HepG2 (cell line): ENCODE measurements around the gene HTR1A. TPM values are rescaled to one million over a fixed set of nuclear protein-coding genes. Genes with fewer than 3 reads are reported as not detected.

Experiments used
- ATAC-seq: fragments of 200-7000 bp; cut with Tn5 transposase; 3 replicates; pipeline ENCODE4 v1.9.1; 2020; ENCODE audit warnings: mild to moderate bottlenecking, moderate library complexity
- BruUV-seq: library from RNA; stranded (reverse); fragments of 400-500 nt; replicated peaks from 2 replicates; lab custom pipeline; 2021; lab: Mats Ljungman, UMichigan
- CTCF ChIA-PET: fragments of 300-600 bp; formaldehyde crosslinking; extraction: SDS; loops from one replicate; lab custom pipeline; 2021; ENCODE audit warnings: low total read pairs, inconsistent platforms, low intra/inter-chr PET ratio; lab: Yijun Ruan, JAX
- POLR2A ChIA-PET: fragments of 350-600 bp; sonication (Branson Sonifier 250); formaldehyde crosslinking; loops from one replicate; lab custom pipeline; 2020; ENCODE audit warnings: antibody characterized with exemption, inconsistent platforms; lab: Yijun Ruan, JAX
- DNase-seq: peaks from one replicate; pipeline ENCODE4 v3.0.0-alpha.2; 2015; ENCODE audit warnings: low spot score
- FAIRE-seq: peaks from 3 replicates; lab custom pipeline; 2011; peaks lifted over from hg19 to GRCh38; lab: Jason Lieb, UNC
- H2AFZ ChIP-seq: one replicate; pipeline ENCODE4 v1.6.1; 2011; ENCODE audit warnings: low read length, inconsistent platforms
- H3K27ac ChIP-seq: fragments of 300-600 bp; 3 replicates; pipeline ENCODE4 v1.8.0; 2011; ENCODE audit warnings: mixed run types, mild to moderate bottlenecking, mixed read lengths, low read length, inconsistent platforms; ENCODE audit not compliant: insufficient read depth; ENCODE audit errors: extremely low read length
- H3K27me3 ChIP-seq, 2 experiments: fragments of 200-600 bp in 1 of 2; 2 replicates in 1 of 2; 3 replicates in 1 of 2; pipeline versions ENCODE4 v1.6.0 to v1.8.0; 2011; ENCODE audit warnings: low read length in 2 of 2, mild to moderate bottlenecking in 2 of 2, moderate library complexity in 2 of 2, inconsistent platforms in 1 of 2; ENCODE audit not compliant: insufficient read depth in 2 of 2, control insufficient read depth in 1 of 2
- H3K36me3 ChIP-seq, 2 experiments: fragments of 200-600 bp in 1 of 2; replicated peaks in 1 of 2; 2 replicates in 1 of 2; 3 replicates in 1 of 2; pipeline versions ENCODE4 v1.5.1 to v1.8.0; 2011; ENCODE audit warnings: low read length in 2 of 2, inconsistent platforms in 1 of 2; ENCODE audit not compliant: insufficient read depth in 2 of 2, control insufficient read depth in 1 of 2
- H3K4me1 ChIP-seq: 2 replicates; pipeline ENCODE4 v1.5.1; 2012; ENCODE audit warnings: low read length, inconsistent platforms; ENCODE audit not compliant: insufficient read depth
- H3K4me2 ChIP-seq: 2 replicates; pipeline ENCODE4 v1.6.0; 2011; ENCODE audit warnings: low read depth, low read length, inconsistent platforms
- H3K4me3 ChIP-seq, 3 experiments: fragments of 200-600 bp in 1 of 3; sonication (generic), shearing (Covaris generic) in 1 of 3; replicated peaks in 1 of 3; 2 replicates each; pipeline ENCODE4 v1.5.1; 2011 to 2016; ENCODE audit warnings: low read length in 3 of 3, inconsistent platforms in 2 of 3, low read depth in 2 of 3, mild to moderate bottlenecking in 2 of 3, control low read depth in 1 of 3, mixed read lengths in 1 of 3; ENCODE audit not compliant: insufficient read depth in 1 of 3
- H3K79me2 ChIP-seq: one replicate; pipeline ENCODE4 v1.6.1; 2011; ENCODE audit warnings: low read length, inconsistent platforms; ENCODE audit not compliant: insufficient read depth
- H3K9ac ChIP-seq: 2 replicates; pipeline ENCODE4 v1.6.0; 2011; ENCODE audit warnings: mild to moderate bottlenecking, low read depth, low read length, inconsistent platforms; ENCODE audit not compliant: insufficient read depth
- H3K9me3 ChIP-seq: 2 replicates; pipeline ENCODE4 v1.5.1; 2012; ENCODE audit warnings: mild to moderate bottlenecking, low read length
- H4K20me1 ChIP-seq: 2 replicates; pipeline ENCODE4 v1.6.0; 2011; ENCODE audit warnings: inconsistent platforms, mild to moderate bottlenecking, low read length, moderate library complexity; ENCODE audit not compliant: insufficient read depth
- KDM4B ChIP-seq: sonication (generic); formaldehyde crosslinking; IDR thresholded peaks from 2 replicates; pipeline ENCODE4 v1.4.0; 2020; ENCODE audit warnings: missing genetic modification reagents
- MXI1 ChIP-seq: IDR thresholded peaks from 3 replicates; pipeline ENCODE4 v1.6.1; 2012; ENCODE audit warnings: low read depth, low read length, inconsistent platforms, borderline replicate concordance
- REPIN1 ChIP-seq: sonication (generic); formaldehyde crosslinking; IDR thresholded peaks from 2 replicates; pipeline ENCODE4 v1.8.0; 2022; ENCODE audit warnings: missing genetic modification reagents, low read depth, mild to moderate bottlenecking, borderline replicate concordance
- SMAD9 ChIP-seq: sonication (generic); formaldehyde crosslinking; IDR thresholded peaks from 2 replicates; pipeline ENCODE4 v1.5.1; 2020; ENCODE audit warnings: mild to moderate bottlenecking, missing genetic modification reagents
- ZNF589 ChIP-seq: sonication (generic); formaldehyde crosslinking; conservative IDR thresholded peaks from 2 replicates; pipeline ENCODE4 v1.8.0; 2022; ENCODE audit warnings: mild to moderate bottlenecking, moderate library complexity, missing genetic modification reagents
- ZNF652 ChIP-seq: IDR thresholded peaks from 2 replicates; pipeline ENCODE4 v1.6.1; 2016; ENCODE audit warnings: low read depth, borderline replicate concordance
- in situ Hi-C: cut with HindIII; loops from 2 replicates; pipeline ENCODE4 v1.10.0; 2017; ENCODE audit warnings: low pct_unique_long_range_greater_than_20kb; ENCODE audit not compliant: extremely low pct_ligation_motif_present
- intact Hi-C: fragments of 100-400 bp; cut with micrococcal nuclease; formaldehyde crosslinking; loops from one replicate; pipeline ENCODE4 v1.10.0; 2022; ENCODE audit not compliant: unreplicated experiment
- polyA plus RNA-seq, 8 experiments: library from polyadenylated mRNA; depleted of rRNA in 3 of 8; stranded (reverse) in 7 of 8; unstranded in 1 of 8; fragments of >200 nt; fragmentation: Illumina TruSeq in 4 of 8; extraction: Trizol in 4 of 8; gene quantifications; 2 replicates each; pipeline versions ENCODE4 v1.2.1 to v1.2.3, GENCODE V29; 2011 to 2016; ENCODE audit warnings: low read depth in 4 of 8, missing spikeins in 1 of 8, mixed read lengths in 1 of 8; ENCODE audit not compliant: insufficient read depth in 1 of 8
- total RNA-seq, 5 experiments: library from RNA; depleted of rRNA; stranded (reverse); fragments of >200 nt; fragmentation: Illumina TruSeq; extraction: Trizol; gene quantifications; 2 replicates each; pipeline ENCODE4 v1.2.3, GENCODE V29; 2016; ENCODE audit warnings: low read depth in 1 of 5
- TF ChIP-seq, protein P1 (sequence below): IDR thresholded peaks from 2 replicates; pipeline ENCODE4 v1.6.1; 2012; ENCODE audit warnings: low read length, improper control_type of control experiment
- TF ChIP-seq, protein P2 (sequence below): sonication (generic); formaldehyde crosslinking; conservative IDR thresholded peaks from 2 replicates; pipeline ENCODE4 v1.8.0; 2022; ENCODE audit warnings: low read depth, missing genetic modification reagents
- TF ChIP-seq, protein P3 (sequence below): IDR thresholded peaks from 2 replicates; pipeline ENCODE4 v1.6.1; 2018; ENCODE audit warnings: missing genetic modification reagents, mild to moderate bottlenecking, missing compliant biosample characterization
- TF ChIP-seq, protein P4 (sequence below): sonication (generic); formaldehyde crosslinking; IDR thresholded peaks from 2 replicates; pipeline ENCODE4 v1.4.0; 2020; ENCODE audit warnings: missing genetic modification reagents
- TF ChIP-seq, protein P5 (sequence below): sonication (generic); formaldehyde crosslinking; IDR thresholded peaks from 2 replicates; pipeline ENCODE4 v1.5.0; 2020; ENCODE audit warnings: missing genetic modification reagents
- TF ChIP-seq, protein P6 (sequence below): sonication (generic); formaldehyde crosslinking; IDR thresholded peaks from 2 replicates; pipeline ENCODE4 v1.4.0; 2020; ENCODE audit warnings: missing genetic modification reagents, borderline replicate concordance

The HTR1A gene
- total and polyA plus RNA-seq, 2 of the 13 experiments (the other 11 are each of a cell fraction or from before 2014, with no cell fraction given) = not detected

DNA sequence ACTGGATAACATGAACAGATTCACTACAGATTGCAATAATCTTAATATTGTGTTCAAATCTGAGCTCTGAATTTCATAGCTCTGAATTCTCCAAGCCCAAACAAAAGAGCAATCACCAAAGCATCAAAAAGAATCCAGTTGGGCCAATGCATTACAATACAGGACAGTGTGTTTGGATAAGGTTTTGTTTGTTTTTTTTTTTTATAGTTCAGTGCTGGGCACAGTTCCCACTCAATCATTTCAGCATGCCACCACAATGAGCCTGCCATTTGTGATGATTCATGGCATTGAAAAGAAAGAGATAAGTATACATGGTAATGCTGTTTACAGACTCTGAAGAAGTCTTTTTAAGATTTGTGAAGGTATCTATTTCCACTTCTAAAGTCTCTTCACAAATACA, 1.7 kb upstream of the HTR1A start:
- no TSS peak for BruUV-seq
- Histone ChIP-seq H3K27ac (no peak overlapping the region), H2AFZ (no peak overlapping the region), H3K79me2 (no peaks in the 10 kb centered on the region), H3K4me2 (no peak overlapping the region), H3K4me3 (no peak overlapping the region), H3K4me1 (no peaks in the 10 kb centered on the region), H4K20me1 (no peaks in the 10 kb centered on the region), H3K27me3 (no peaks in the 10 kb centered on the region), H3K9ac (no peak overlapping the region), H3K36me3 (no peaks in the 10 kb centered on the region), H3K9me3 (peaks cover 11% of the 10 kb centered on the region; the same call in 1 of the 2 replicates)
- ChIA-PET CTCF (interaction anchor here (1.8 kb wide), 1 partner anchor 562 kb away, joined by 16 read pairs; no protein-coding TSS in a partner anchor), POLR2A (no interaction called here)
- FAIRE-seq = no peak
- intact Hi-C loops = loop anchor here (10.0 kb wide), 1 partner anchor 1519 kb away; no protein-coding TSS in a partner anchor
- no peak for ATAC-seq
- in situ Hi-C loops = loop anchor here (10.0 kb wide), 1 partner anchor 559 kb away; no protein-coding TSS in a partner anchor
- no peak for DNase-seq
- TF ChIP-seq, protein P1, sequence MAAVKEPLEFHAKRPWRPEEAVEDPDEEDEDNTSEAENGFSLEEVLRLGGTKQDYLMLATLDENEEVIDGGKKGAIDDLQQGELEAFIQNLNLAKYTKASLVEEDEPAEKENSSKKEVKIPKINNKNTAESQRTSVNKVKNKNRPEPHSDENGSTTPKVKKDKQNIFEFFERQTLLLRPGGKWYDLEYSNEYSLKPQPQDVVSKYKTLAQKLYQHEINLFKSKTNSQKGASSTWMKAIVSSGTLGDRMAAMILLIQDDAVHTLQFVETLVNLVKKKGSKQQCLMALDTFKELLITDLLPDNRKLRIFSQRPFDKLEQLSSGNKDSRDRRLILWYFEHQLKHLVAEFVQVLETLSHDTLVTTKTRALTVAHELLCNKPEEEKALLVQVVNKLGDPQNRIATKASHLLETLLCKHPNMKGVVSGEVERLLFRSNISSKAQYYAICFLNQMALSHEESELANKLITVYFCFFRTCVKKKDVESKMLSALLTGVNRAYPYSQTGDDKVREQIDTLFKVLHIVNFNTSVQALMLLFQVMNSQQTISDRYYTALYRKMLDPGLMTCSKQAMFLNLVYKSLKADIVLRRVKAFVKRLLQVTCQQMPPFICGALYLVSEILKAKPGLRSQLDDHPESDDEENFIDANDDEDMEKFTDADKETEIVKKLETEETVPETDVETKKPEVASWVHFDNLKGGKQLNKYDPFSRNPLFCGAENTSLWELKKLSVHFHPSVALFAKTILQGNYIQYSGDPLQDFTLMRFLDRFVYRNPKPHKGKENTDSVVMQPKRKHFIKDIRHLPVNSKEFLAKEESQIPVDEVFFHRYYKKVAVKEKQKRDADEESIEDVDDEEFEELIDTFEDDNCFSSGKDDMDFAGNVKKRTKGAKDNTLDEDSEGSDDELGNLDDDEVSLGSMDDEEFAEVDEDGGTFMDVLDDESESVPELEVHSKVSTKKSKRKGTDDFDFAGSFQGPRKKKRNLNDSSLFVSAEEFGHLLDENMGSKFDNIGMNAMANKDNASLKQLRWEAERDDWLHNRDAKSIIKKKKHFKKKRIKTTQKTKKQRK = no peak
- TF ChIP-seq REPIN1 (CRISPR knock-in tag) = no peak
- TF ChIP-seq MXI1 = no peak
- no peak for TF ChIP-seq ZNF589 (CRISPR knock-in tag)
- TF ChIP-seq, protein P2, sequence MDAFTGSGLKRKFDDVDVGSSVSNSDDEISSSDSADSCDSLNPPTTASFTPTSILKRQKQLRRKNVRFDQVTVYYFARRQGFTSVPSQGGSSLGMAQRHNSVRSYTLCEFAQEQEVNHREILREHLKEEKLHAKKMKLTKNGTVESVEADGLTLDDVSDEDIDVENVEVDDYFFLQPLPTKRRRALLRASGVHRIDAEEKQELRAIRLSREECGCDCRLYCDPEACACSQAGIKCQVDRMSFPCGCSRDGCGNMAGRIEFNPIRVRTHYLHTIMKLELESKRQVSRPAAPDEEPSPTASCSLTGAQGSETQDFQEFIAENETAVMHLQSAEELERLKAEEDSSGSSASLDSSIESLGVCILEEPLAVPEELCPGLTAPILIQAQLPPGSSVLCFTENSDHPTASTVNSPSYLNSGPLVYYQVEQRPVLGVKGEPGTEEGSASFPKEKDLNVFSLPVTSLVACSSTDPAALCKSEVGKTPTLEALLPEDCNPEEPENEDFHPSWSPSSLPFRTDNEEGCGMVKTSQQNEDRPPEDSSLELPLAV (CRISPR knock-in tag) = no peak
- TF ChIP-seq, protein P3, sequence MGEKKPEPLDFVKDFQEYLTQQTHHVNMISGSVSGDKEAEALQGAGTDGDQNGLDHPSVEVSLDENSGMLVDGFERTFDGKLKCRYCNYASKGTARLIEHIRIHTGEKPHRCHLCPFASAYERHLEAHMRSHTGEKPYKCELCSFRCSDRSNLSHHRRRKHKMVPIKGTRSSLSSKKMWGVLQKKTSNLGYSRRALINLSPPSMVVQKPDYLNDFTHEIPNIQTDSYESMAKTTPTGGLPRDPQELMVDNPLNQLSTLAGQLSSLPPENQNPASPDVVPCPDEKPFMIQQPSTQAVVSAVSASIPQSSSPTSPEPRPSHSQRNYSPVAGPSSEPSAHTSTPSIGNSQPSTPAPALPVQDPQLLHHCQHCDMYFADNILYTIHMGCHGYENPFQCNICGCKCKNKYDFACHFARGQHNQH (CRISPR knock-in tag) = no peak
- TF ChIP-seq, protein P4, sequence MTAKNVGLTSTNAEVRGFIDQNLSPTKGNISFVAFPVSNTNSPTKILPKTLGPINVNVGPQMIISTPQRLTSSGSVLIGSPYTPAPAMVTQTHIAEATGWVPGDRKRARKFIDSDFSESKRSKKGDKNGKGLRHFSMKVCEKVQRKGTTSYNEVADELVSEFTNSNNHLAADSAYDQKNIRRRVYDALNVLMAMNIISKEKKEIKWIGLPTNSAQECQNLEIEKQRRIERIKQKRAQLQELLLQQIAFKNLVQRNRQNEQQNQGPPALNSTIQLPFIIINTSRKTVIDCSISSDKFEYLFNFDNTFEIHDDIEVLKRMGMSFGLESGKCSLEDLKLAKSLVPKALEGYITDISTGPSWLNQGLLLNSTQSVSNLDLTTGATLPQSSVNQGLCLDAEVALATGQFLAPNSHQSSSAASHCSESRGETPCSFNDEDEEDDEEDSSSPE (CRISPR knock-in tag) = no peak
- TF ChIP-seq SMAD9 (CRISPR knock-in tag) = no peak
- TF ChIP-seq, protein P5, sequence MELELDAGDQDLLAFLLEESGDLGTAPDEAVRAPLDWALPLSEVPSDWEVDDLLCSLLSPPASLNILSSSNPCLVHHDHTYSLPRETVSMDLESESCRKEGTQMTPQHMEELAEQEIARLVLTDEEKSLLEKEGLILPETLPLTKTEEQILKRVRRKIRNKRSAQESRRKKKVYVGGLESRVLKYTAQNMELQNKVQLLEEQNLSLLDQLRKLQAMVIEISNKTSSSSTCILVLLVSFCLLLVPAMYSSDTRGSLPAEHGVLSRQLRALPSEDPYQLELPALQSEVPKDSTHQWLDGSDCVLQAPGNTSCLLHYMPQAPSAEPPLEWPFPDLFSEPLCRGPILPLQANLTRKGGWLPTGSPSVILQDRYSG = no peak
- no peak for TF ChIP-seq ZNF652 (CRISPR knock-in tag)
- TF ChIP-seq KDM4B (CRISPR knock-in tag) = no peak
- TF ChIP-seq, protein P6, sequence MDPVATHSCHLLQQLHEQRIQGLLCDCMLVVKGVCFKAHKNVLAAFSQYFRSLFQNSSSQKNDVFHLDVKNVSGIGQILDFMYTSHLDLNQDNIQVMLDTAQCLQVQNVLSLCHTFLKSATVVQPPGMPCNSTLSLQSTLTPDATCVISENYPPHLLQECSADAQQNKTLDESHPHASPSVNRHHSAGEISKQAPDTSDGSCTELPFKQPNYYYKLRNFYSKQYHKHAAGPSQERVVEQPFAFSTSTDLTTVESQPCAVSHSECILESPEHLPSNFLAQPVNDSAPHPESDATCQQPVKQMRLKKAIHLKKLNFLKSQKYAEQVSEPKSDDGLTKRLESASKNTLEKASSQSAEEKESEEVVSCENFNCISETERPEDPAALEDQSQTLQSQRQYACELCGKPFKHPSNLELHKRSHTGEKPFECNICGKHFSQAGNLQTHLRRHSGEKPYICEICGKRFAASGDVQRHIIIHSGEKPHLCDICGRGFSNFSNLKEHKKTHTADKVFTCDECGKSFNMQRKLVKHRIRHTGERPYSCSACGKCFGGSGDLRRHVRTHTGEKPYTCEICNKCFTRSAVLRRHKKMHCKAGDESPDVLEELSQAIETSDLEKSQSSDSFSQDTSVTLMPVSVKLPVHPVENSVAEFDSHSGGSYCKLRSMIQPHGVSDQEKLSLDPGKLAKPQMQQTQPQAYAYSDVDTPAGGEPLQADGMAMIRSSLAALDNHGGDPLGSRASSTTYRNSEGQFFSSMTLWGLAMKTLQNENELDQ (CRISPR knock-in tag) = no peak
